ENCODE results near the gene EPG5. TPM values are rescaled to one million over a fixed set of nuclear protein-coding genes. Genes with fewer than 3 reads are reported as not detected.

EPG5 gene
- total RNA-seq, 1 experiment from 2014 or later, result 16.1 TPM

DNA sequence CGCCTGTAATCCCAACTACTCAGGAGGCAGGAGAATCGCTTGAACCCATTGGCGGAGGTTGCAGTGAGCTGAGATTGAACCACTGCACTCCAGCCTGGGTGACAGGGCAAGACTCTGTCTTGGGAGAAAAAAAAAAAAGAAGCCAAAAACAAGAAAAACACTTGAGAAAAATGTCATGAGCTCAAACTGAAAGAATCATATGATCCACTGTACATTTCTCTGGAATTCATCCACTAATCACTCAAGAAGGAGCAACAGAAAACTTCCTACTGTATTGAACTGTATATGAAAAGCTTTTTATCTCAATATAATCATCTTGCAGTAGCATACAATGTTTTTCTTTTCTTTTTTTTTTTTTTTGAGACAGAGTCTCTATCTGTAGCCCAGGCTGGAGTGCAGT is 40.4 kb downstream of the EPG5 start:
- no peak for TF ChIP-seq CTCF (conservative IDR thresholded peaks at IDR 0.05)
- WGBS (ENCODE audit: extremely low coverage, insufficient read length, low lambda C conversion rate), result no CpG with 5 or more reads among the region's 3 CpGs
- Mint-ChIP-seq H3K4me1 (no peaks in the 10 kb centered on the region), H3K36me3 (ENCODE audit: insufficient read depth in 1 of 3, low read depth in 3 of 3) (peaks cover 16 to 51% (median 33%) of the 10 kb centered on the region in 3 experiments; a peak in 6 of 7 replicates), H3K9me3 (no peaks in the 10 kb centered on the region), H3K4me3 (no peak overlapping the region), H3K27me3 (ENCODE audit: low read depth) (no peaks in the 10 kb centered on the region), H3K27ac (no peak overlapping the region)
- Histone ChIP-seq H3K4me1 (ENCODE audit: insufficient read depth, low read length) (no peaks in the 10 kb centered on the region), H2BK12ac (ENCODE audit: insufficient read length, low read depth, low read length) (no peak overlapping the region), H3K79me2 (ENCODE audit: insufficient read depth, low read length) (no peaks in the 10 kb centered on the region), H4K8ac (replicated peaks; ENCODE audit: insufficient read length, low read depth, low read length) (no peak overlapping the region), H2BK5ac (ENCODE audit: insufficient read length, low read length) (no peak overlapping the region), H4K20me1 (ENCODE audit: control insufficient read depth, insufficient read depth, insufficient read length) (no peaks in the 10 kb centered on the region), H3K9ac (ENCODE audit: extremely low read depth, insufficient read length, low read length) (no peak overlapping the region), H3K23ac (ENCODE audit: insufficient read length, low read depth, low read length) (no peak overlapping the region), H4K91ac (ENCODE audit: insufficient read length, low read depth, low read length) (no peak overlapping the region), H2BK120ac (ENCODE audit: low read depth, low read length, poor library complexity, severe bottlenecking) (no peak overlapping the region), H3K79me1 (ENCODE audit: insufficient read depth, low read depth, low read length, poor library complexity, severe bottlenecking) (no peaks in the 10 kb centered on the region), H2BK20ac (ENCODE audit: low read depth, low read length, poor library complexity, severe bottlenecking) (no peak overlapping the region), H3K27me3 (ENCODE audit: insufficient read depth, low read length) (no peaks in the 10 kb centered on the region), H3K27ac (ENCODE audit: insufficient read length, low read depth, low read length) (no peak overlapping the region), H2BK15ac (ENCODE audit: low read depth, low read length) (no peak overlapping the region), H3K4ac (ENCODE audit: low read depth, low read length) (no peak overlapping the region), H2AFZ (ENCODE audit: low read length) (no peak overlapping the region), H3K14ac (ENCODE audit: insufficient read depth, low read length) (no peak overlapping the region), H3K56ac (ENCODE audit: insufficient read length, low read depth, low read length) (no peak overlapping the region), H3K23me2 (ENCODE audit: insufficient read length, low read depth, low read length, poor library complexity, severe bottlenecking) (no peaks in the 10 kb centered on the region), H3K4me2 (ENCODE audit: insufficient read depth, insufficient read length, low read length) (no peak overlapping the region), H3K18ac (ENCODE audit: insufficient read length, low read depth, low read length) (no peak overlapping the region), H3K9me3 (ENCODE audit: control insufficient read depth, low read depth, low read length) (no peaks in the 10 kb centered on the region), H2AK5ac (ENCODE audit: insufficient read length, low read length) (no peak overlapping the region), H3T11ph (ENCODE audit: low read length) (no peak overlapping the region), H4K5ac (ENCODE audit: insufficient read length, low read depth, low read length) (no peak overlapping the region)
- DNase-seq, result no peak
